Mucosa of descending colon (tissue), 3 donors: ENCODE measurements around the gene COX20. TPM values are rescaled to one million over a fixed set of nuclear protein-coding genes. Genes with fewer than 3 reads are reported as not detected.
"Not testable (repeated sequence)": the region's sequence is repeated elsewhere in the genome, so short reads cannot be mapped to it uniquely, and the experiment has no call there.

Experiments
- ATAC-seq: fragments of 200-7000 bp; cut with Tn5 transposase; one replicate; pipeline ENCODE4 v1.9.1; 2020; ENCODE audit warnings: mild to moderate bottlenecking, moderate library complexity
- DNase-seq, 3 donors: peaks; one replicate each; pipeline ENCODE4 v3.0.0-alpha.2; 2020
- H3K36me3 ChIP-seq: fragments of 200-600 bp; one replicate; pipeline ENCODE4 v1.8.0; 2021; ENCODE audit warnings: low read depth, mild to moderate bottlenecking
- H3K4me1 ChIP-seq: fragments of 200-600 bp; one replicate; pipeline ENCODE4 v1.8.0; 2021; ENCODE audit warnings: low read depth, mild to moderate bottlenecking
- H3K4me3 ChIP-seq: fragments of 200-600 bp; one replicate; pipeline ENCODE4 v1.8.0; 2021; ENCODE audit warnings: mild to moderate bottlenecking
- H3K9me3 ChIP-seq: fragments of 200-600 bp; one replicate; pipeline ENCODE4 v1.8.0; 2021; ENCODE audit warnings: mild to moderate bottlenecking
- intact Hi-C, 2 donors: fragments of 100-400 bp; cut with DNase I in 1 of 2; cut with micrococcal nuclease in 1 of 2; formaldehyde crosslinking; loops; one replicate each; pipeline versions ENCODE4 v1.11.0 to v1.11.1; 2022; cut with DNase I, micrococcal nuclease
- total RNA-seq, 3 donors: library from RNA; stranded (reverse); fragmentation: NEBNext Ultra II Directional in 2 of 3; extraction: Animal tissue kit (Norgen Biotek cat#: 25700) in 2 of 3; gene quantifications; one replicate each; pipeline versions ENCODE4 v1.2.1 to v1.2.4, GENCODE V29; 2021 to 2023
- TF ChIP-seq, protein P1 (sequence below): fragments of 200-600 bp; IDR thresholded peaks from one replicate; pipeline ENCODE4 v1.8.0; 2022; ENCODE audit warnings: antibody characterized with exemption, mild to moderate bottlenecking
- donor health status: DM: no; HTN: no; CAD: no; lungs with moderate emphysema.
- donor health status: DM: no; HTN: no; CAD: no.
- donor health status: DM: no; HTN: yes; CAD: no.

Gene COX20
- total RNA-seq, 3 donors from 2014 or later = 18.9 to 37.7 (median 32.3) TPM

- ATAC-seq = no peak
- intact Hi-C loops = no loop called here
- no peak for DNase-seq
- TF ChIP-seq, protein P1, sequence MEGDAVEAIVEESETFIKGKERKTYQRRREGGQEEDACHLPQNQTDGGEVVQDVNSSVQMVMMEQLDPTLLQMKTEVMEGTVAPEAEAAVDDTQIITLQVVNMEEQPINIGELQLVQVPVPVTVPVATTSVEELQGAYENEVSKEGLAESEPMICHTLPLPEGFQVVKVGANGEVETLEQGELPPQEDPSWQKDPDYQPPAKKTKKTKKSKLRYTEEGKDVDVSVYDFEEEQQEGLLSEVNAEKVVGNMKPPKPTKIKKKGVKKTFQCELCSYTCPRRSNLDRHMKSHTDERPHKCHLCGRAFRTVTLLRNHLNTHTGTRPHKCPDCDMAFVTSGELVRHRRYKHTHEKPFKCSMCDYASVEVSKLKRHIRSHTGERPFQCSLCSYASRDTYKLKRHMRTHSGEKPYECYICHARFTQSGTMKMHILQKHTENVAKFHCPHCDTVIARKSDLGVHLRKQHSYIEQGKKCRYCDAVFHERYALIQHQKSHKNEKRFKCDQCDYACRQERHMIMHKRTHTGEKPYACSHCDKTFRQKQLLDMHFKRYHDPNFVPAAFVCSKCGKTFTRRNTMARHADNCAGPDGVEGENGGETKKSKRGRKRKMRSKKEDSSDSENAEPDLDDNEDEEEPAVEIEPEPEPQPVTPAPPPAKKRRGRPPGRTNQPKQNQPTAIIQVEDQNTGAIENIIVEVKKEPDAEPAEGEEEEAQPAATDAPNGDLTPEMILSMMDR = no peak
- H3K4me3 ChIP-seq = no peak overlapping the region
- H3K36me3 ChIP-seq = no peaks in the 10 kb centered on the region
- no peaks in the 10 kb centered on the region for H3K4me1 ChIP-seq
- H3K9me3 ChIP-seq = no peaks in the 10 kb centered on the region
Observed at GRCh38 chr1:244792188-244792850, 43.1 kb upstream of the COX20 start.

- ATAC-seq (no peak), DNase-seq (no peak)
- no peak overlapping the region for H3K4me3 ChIP-seq
- intact Hi-C loops = no loop called here
- H3K9me3 ChIP-seq = no peaks in the 10 kb centered on the region
- H3K4me1 ChIP-seq = no peaks in the 10 kb centered on the region
- TF ChIP-seq, protein P1 = no peak
- no peaks in the 10 kb centered on the region for H3K36me3 ChIP-seq
Observed at GRCh38 chr1:244794071-244794470, 41.4 kb upstream of the COX20 start.

GRCh38 chr1:244794516-244794915 lies 40.9 kb upstream of the COX20 start:
- H3K9me3 ChIP-seq, H3K4me3 ChIP-seq, H3K36me3 ChIP-seq, DNase-seq, intact Hi-C loops, H3K4me1 ChIP-seq: not testable (repeated sequence)
- peak; percentile 13 for ATAC-seq

DNA sequence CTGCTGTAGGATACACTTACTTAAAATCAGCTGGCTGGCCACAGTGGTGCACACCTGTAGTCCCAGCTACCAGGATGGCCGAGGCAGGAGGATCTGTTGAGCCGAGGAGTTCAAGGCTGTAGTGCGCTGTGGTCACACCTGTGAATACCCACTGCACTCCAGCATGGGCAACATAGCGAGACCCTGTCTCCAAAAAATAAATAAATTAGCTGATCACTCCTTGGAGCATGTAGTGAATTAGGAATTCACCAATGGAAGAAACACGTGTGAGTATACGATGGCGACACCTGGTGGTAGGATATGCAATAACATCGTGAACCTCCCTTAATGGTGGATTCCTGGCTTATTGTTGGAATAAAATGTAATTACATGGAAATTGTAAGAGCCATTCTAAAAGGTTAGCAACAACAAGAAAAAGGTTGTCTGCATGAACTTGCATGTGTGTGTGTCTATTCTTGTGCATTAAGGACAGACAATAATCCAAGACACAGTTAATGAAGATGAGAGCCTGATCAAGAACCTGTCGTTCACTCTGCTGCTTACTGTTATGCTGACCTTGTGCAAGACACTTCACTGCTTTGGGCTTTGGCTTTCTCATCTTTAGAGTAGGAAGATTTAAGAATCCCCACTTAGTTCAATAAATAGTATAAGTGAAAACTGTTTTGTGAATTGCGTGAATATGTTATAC lies 38.6 kb upstream of the COX20 start:
- TF ChIP-seq, protein P1 = no peak
- Histone ChIP-seq H3K4me3 (no peak overlapping the region), H3K4me1 (no peaks in the 10 kb centered on the region), H3K9me3 (no peaks in the 10 kb centered on the region), H3K36me3 (no peaks in the 10 kb centered on the region)
- intact Hi-C loops = loop anchor here (5.0 kb wide), 1 partner anchor 195 kb away; no protein-coding TSS in a partner anchor
- peak in 1 of 3 donors; percentile 87 for DNase-seq
- peak; percentile 83 for ATAC-seq

- Histone ChIP-seq H3K4me1 (no peaks in the 10 kb centered on the region), H3K9me3 (no peaks in the 10 kb centered on the region), H3K36me3 (no peaks in the 10 kb centered on the region), H3K4me3 (no peak overlapping the region)
- ATAC-seq (no peak), DNase-seq (no peak)
- intact Hi-C loops = no loop called here
- TF ChIP-seq, protein P1 = no peak
Observed at GRCh38 chr1:244800821-244801220, 34.6 kb upstream of the COX20 start.

- TF ChIP-seq, protein P1 = no peak
- ATAC-seq (peak; percentile 36), DNase-seq (peak in 1 of 3 donors; percentile 19)
- Histone ChIP-seq H3K4me1 (no peaks in the 10 kb centered on the region), H3K4me3 (no peak overlapping the region), H3K9me3 (no peaks in the 10 kb centered on the region), H3K36me3 (no peaks in the 10 kb centered on the region)
- intact Hi-C loops = no loop called here
Observed at GRCh38 chr1:244801246-244801645, 34.2 kb upstream of the COX20 start.
